HG03469 (cell line): ENCODE data around the gene PRSS21.

Source experiments
- ATAC-seq: cut with Tn5 transposase; IDR thresholded peaks from one replicate; pipeline ENCODE4 v1.9.1; 2021; ENCODE audit warnings: mild to moderate bottlenecking, moderate library complexity, moderate number of reproducible peaks; ENCODE audit not compliant: unreplicated experiment

Gene PRSS21

DNA sequence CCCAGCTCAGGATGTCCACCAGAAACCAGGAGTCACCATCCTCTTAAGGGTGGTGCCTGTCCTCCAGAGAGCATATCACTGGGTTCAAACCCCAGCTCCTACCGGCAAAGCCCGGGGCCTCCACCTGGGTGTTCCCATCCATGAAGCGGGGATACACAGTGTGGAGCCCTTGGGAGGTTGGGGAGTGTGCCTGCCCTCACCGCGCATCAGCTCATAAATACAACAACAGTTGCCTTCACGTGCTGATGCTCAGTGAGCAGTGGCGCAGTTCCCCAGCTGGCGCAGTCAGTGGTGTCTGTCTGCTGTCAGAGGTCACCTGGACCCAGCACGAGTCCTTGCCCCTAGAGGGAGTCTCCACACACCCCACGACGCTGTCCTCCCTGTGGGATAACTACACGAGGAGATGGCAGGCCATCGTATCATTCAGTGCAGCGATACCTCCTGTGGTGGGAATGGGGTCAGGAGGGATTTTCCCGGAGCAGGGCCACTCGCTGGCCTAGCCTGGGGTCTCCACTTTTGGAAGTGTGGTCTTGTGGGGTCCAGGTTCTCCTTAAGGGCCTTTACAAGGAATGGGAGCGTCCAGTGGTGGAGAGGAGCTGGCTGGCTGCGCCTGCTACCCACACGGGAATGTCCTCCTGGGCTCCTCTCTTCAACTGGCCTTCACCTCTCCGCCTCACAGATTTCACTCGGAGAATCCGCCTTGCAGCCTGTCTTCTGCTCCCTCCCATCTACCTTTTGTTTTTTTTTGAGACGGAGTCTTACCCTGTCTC is 37.7 kb upstream of the PRSS21 start:
- no peak for ATAC-seq

DNA sequence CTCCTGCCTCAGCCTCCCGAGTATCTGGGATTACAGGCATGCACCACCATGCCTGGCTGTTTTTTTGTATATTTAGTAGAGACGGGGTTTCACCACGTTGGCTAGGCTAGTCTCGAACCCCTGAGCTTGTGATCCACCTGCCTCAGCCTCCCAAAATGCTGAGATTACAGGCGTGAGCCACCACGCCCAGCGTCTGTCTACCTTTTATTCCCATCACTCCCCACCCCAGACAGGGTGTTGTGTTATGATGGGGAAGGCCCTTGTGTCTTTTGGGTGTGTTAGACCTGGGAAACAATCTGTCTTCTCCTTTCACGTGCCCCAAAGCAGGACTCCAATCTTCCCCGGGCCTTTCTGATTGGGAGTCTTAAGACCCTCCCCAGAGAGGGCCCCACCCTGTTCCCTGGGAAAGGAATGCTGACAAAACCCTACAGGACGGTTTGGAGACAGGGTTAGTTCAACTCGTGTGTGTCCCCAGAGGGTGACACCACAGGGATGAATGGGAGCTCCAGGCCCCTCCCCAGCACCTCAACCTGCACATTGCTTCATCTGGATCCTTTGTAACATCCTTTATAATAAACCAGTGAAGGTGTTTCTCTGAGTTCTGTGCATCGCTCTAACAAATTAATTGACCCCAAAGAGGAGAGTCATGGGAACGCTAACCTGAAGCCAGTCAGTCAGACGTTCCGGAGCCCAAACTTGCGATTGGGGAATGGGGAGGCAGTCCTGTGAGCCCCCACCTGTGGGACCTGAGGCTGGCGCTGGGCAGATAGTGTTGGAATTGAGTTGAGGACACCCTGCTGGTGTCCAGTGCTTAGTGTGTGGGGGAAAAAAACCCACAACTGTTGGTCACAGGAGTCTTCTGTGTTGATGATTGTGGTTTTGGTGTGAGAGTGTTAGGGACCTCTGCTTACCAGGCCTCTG is 36.8 kb upstream of the PRSS21 start:
- no peak for ATAC-seq

DNA sequence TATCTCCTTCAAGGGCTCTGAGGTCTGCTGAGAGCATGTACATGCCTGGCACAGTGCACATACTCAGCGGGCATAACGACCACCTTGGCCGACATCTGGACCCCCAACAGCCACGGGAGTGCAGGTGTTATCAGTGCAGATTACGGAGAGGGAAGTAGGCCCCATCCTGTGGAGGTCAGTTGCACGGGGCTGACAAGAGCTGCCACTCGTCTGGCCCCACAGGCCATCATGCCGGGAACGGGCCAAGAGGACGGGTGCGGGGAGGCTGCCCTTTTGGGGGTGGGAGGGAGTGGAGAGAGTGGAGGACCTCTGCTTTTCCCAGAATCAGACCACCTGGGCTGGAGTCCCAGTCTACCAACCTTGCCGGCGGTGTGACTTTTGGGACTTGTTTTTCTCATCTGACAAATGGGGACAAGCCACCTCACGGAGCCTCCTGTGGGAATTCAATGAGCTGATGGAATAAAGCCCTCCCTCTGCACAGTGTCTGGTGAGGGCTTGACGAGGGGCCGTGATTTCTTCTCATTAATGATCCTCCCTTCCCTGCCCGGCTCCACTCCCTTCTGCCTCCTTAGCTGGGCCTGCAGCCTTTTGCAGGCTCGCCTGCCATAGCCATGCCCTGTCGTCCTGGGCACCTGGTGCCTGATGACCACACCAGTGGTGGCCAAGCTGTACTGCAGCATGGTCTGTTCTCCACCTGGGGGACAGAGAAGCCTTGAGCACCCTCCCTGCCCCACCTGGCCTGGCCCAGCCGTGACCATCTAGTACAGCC is 34.3 kb upstream of the PRSS21 start:
- no peak for ATAC-seq

DNA sequence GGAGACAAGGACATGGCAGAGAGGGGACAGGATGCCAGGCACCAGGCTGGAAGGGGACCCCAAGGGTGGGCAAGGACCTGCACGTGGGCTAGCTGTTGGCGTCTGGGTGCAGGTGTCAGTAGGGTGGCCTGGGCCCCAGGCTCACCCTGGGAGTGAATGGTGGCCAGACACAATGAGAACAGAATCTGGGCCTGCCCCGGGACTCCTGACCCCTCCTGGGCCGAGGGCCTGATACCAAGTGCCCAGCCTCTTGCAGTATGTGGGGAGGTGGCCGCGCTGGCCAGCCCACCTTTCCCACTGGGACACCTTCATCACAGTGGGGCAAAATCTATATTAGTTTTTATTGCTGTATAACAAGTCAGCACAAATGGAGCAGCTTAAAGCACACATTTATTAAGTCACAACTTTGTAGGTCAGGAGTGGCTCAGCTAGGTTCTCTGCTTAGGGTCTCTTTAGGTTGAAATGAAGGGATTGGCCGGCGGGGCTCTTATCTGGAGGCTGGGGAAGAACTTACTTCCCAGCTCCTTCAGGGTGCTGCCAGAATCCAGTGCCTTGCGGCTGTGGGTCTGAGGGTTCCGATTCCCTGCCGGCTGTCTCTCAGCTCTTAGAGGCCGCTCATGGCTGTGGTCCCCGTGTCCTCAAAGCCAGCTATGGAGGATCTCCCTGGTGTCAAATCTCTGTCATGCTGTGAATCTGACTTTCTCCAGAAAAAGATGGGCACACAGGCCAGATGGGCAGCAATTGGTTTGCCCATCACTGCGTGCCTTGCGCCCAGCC is 33.3 kb upstream of the PRSS21 start:
- no peak for ATAC-seq

DNA sequence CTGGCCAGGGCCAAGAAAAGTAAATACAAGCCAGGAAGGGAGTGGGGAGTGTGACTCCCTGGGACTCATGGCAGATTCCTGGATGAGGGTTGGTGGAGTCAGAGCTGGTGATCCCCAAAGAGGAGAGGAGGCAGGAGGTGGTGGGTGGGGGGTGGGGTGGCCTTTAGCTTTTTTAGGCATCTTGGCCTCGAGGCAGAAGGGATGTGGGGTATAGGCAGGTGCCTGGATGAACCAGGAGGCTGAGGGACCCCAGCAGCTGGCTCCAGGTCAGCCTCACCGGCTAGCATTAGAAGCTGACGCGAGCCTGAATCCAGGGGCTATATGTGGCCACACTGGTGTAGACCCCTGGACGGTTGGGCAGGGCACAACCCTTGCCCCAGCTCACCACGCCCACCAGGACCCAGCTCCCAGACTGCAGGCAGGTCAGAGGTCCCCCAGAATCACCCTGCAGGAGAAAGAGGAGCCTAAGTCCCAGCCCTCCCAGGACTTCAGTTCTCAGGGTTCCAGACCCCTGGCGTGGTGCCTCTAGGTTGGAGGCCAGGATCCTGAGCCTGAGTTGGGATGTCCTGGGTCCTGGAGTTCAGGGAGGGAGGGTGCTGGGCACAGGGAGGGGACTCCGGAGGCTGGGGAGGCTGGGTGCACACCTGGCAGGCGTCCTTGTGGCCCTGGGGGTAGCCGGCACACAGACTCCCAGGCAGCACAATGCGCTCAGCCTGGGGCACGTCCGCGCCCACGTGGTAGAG is 32.5 kb upstream of the PRSS21 start:
- ATAC-seq, result no peak

DNA sequence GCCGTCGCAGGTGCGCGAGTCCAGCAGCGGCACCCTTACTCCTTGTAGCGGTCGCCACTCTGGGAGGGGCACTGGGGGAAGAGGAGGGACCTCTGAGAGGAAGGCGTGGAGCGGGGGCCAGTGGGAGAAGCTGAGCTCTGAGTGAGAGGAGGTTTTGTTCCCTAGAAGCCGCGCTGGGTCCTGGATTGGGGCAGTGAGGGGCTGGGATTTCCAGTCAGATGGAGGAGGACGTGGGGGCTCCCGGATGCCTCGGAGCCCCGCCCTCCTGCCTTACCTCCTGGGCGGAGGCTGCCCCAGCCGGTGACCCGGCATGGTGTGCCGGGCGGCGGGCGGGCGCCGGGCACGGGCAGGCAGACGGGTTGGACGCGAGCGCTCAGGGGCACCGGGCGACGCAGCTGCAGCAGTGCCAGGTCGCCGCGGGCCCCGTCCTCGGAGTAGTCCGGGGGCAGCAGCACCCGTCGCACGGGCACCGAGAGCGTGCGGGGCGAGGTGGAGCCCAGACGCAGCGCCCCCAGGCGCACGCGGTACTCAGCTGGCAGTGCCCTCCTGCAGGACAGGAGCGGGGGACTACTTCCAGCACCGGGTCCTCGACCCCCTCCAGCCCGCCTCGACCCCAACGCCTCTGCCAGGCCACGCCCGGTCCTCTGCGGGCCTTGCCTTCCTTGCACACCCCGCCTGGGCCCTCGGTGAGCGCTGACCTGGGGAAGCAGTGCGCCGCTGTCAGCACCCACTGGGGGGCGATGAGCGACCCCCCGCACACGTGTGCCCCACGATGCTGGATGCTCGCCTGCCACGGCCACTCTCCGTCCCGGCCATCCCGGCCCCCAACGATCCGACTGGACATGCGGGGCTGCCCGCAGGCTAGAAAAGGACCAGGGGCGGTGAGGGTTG is 31.7 kb upstream of the PRSS21 start:
- no peak for ATAC-seq

DNA sequence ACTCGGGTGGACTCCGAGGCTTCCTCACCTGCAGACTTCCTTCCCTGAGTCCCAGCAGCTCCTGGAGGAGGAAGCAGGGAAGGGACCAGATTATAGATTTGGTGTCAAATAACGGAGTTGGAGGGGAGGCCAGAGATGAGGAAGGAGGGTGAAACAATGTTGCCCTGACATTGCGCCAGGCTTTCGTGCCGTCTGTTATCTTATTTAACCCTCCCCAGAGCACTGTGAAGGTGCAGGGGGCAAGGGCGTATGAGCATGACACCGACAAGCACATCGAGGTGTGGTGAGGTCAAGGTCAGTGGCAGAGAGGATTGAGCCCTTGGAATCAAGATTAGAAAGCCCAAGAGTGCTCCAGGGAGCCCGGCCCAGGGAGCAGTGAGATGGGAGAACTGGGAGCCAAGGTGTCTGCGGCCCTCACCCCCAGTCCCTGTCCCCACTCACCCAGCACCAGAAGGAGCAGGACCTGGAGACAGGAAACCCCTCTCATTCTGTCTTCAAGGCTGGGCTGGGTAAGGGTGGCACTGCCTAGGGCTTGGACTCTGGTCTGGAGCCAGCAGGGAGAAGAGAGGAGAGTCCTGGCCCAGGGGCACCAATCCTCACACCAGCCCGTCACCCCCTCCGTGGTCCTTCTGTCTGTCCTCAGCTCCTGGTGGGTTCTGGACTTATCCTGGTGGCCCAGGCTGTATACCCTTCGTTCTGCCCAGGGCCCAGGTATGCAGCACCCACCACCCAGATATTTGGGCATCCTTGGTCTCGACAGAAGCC is 30.8 kb upstream of the PRSS21 start:
- no peak for ATAC-seq

DNA sequence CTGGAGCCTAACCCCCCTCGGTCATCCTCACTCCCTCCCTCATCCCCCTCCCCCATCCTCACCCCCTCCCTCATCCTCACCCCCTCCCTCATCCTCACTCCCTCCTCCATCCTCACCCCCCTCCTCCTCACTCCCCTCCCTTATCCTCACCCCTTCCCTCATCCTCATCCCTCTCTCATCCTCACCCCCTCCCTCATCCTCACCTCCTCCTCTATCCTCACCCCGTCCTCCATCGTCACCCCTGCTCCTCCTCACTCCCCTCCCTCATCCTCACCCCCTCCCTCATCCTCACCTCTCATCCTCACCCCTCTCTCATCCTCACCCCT is 30.2 kb upstream of the PRSS21 start:
- ATAC-seq, result no peak

DNA sequence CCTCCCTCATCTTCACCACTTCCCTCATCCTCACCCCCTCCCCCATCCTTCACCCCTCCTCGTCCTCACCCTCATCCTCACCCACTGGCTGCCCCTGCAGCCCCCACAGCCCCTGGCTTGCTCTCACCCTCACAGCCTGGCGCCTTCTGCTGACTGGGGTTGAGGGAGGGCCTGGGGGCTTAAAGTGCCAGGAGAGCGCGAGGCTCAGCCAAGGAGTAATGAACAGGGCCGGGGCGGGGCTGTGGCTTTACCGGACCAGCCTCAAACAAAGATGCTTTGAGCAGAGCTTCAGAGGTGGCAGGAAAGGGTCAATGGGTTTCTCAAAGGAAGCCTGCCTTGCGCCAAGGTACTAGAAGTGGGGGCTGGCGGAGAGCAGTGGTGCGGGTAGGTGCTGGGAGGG is 29.6 kb upstream of the PRSS21 start, which contains the start of gene PRSS33:
PRSS33 (minus strand) TSS at position 155 of the 400 bp plus-strand sequence. CDS start 1,013 bp downstream, outside the sequence.
- ATAC-seq, result no peak

DNA sequence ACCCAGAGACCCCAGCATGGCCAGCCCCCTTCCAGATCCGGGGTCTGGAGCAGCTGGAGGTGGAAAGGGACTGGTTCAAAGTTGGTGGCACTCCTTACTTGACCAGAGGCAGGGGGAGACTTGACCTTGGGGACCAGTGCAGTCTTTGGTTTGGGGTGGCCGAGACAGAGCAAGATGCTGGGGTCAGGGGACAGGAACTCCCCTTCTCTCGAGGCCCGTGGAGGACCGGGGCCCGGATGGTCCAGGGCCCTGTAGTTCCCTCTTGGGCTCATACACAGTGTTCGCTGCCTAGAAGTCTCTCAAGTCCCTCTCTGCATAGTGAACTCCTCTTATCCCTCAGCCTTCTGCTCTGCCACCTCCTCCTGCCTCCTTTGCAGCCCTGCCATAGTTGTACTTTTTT is 29.1 kb upstream of the PRSS21 start:
- ATAC-seq, result no peak

DNA sequence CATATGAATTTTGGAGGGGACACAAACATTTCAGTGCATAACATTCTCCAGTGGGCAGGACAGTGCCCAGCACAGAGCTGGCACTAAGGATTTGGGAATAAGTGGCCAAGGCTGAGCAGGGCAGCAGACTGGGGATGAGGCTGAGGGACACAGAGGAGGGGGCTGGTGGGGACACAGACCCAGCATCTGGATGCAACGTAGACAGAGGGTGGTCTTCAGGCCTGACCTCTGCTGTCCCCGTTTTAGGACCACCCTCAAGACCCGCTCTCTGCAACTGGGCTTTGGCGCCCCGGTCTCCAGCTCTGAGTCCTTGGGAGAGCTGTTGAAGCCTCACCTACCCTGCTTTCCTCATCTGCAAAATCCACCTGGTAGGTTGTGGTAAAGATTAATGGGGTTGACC is 26.4 kb upstream of the PRSS21 start:
- no peak for ATAC-seq

DNA sequence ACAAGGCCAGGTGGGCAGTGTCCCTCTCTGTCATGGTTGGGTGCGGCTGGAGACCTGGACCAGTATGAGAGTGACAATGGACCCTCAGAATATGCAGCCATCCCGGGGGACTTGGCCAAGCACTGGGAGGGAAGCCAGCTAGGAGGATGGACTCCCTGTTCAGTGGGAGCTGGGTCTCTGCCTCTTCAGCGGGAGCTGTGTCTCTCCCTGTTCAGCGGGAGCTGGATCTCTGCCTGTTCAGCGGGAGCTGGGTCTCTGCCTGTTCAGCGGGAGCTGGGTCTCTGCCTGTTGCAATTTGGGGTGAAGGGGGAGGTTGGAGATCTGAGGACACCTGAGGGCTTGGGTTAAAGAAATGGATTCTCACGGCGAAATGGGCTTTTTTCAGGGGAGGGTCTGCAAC is 25.9 kb upstream of the PRSS21 start:
- ATAC-seq, result no peak

DNA sequence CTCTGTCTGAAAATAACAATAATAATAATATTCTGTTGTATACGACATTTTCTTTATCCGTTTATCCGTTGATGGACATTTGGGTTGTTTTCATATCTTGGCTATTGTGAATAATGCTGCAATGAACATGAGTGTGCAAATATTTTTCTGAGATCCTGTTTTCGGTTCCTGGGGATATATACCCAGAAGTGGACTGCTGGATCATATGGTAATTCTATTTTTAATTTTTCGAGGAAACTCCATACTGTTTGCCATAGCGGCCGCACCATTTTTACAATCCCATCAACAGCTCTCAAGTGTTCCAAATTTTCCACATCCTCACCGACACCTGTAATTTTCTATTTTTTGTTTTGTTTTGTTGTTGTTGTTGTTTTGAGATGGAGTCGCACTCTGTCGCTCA is 24.1 kb upstream of the PRSS21 start:
- ATAC-seq, result no peak

DNA sequence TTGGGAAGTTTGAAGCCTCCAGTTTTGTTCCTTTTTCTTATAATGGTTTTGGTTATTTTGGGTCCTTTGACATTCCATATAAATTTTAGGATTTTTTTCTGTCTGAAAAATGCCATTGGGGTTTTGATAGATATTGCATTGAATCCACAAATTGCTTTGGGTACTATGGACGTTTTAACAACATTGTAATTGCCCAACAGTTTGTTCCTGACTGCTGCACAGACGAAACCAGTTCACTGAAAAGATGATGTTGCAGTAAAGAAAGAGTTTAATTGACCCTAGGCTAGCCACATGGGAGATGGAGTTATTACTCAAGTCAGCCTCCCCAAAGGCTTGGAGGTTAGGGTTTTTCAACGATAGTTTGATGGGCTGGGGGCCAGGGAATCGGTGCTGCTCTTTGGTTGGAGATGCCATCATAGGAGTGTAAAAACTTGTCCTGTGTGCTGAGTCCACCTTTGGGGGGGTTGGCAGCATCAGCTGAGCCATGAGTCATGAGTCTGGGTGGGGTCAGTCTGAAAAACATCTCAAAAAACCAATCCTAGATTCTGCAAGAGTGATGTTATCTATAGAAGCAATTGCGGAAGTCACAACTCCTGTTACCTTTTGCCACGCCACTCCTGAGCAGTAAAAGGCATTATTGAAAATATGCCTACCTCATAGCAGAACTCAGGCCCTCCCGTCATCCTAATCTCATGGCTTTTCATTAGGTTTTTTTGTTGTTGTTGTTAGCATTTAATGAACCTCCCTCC is 21.5 kb upstream of the PRSS21 start:
- ATAC-seq, result no peak

DNA sequence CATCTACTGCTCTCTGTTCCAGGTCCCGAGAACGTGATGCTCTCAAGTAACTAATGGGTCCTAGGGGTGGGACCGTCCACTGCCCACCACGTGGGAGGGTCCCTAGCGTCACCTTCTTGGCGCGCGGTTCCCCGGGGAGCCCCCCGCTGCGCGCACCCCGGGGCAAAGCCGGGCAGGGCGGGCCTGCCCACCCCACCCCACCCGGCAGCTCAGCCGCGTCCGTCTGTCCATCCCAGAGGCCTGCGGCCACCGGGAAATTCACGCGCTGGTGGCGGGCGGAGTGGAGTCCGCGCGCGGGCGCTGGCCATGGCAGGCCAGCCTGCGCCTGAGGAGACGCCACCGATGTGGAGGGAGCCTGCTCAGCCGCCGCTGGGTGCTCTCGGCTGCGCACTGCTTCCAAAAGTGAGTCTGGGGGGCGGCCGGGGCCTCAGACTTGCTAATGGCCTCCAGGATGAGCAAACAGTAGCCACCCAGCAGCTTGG is 18.3 kb upstream of the PRSS21 start:
- no peak for ATAC-seq

DNA sequence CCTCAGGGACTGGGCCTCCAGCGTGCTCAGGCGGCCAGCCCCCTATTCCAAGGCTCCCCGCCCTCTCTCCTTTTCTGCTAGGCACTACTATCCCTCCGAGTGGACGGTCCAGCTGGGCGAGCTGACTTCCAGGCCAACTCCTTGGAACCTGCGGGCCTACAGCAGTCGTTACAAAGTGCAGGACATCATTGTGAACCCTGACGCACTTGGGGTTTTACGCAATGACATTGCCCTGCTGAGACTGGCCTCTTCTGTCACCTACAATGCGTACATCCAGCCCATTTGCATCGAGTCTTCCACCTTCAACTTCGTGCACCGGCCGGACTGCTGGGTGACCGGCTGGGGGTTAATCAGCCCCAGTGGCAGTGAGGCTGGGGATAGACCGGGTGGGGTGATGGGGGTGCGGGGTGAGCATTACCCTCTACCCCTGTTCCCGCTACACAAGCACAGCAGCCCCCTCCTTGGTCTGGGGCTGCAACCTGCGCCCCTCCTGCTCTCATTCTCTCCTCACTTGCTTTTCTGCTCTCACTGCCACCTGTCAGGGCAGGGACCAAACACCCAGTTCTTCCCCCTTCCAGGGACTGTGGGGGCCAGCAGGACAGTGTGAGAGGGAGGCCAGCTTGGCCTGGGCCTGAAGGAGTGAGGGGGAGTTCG is 17.7 kb upstream of the PRSS21 start:
- no peak for ATAC-seq

DNA sequence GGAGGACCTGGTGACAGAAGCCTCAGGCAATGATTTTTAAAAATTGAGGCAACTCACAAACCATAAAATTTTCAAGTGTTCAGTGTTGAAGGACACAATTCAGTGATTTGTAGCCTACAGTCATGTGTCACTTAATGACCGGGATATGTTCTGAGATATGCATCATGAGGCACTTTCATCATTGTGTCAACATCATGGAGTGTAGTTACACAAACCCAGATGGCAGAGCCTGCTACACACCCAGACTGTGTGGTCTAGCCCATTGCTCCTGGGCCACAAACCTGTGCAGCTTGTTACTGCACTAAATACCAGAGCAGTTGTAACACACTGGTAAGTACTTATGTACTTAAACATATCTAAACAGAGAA is 17.2 kb upstream of the PRSS21 start:
- ATAC-seq, result no peak
